K562 (cell line): ENCODE measurements around the gene FUT2. TPM values are rescaled to one million over a fixed set of nuclear protein-coding genes. Genes with fewer than 3 reads are reported as not detected.

Experiments used
- CTBP1 ChIP-seq: fragments of 450-650 bp; IDR thresholded peaks from 2 replicates; pipeline ENCODE4 v1.6.1; 2016; ENCODE audit warnings: borderline replicate concordance
- ELF1 ChIP-seq: fragments of 200-800 bp; sonication (Bioruptor generic); IDR thresholded peaks from 2 replicates; pipeline ENCODE4 v1.6.1; 2016; ENCODE audit warnings: missing genetic modification characterization, missing compliant biosample characterization
- HDAC8 ChIP-seq: fragments of 450-650 bp; IDR thresholded peaks from 2 replicates; pipeline ENCODE4 v1.6.1; 2016; ENCODE audit warnings: mild to moderate bottlenecking, missing genetic modification characterization, moderate library complexity, missing compliant biosample characterization
- KDM2B ChIP-seq: fragments of 250-450 bp; sonication (Bioruptor Pico); IDR thresholded peaks from 2 replicates; pipeline ENCODE4 v1.8.0; 2021; ENCODE audit warnings: mild to moderate bottlenecking, moderate library complexity
- MEF2D ChIP-seq: conservative IDR thresholded peaks from 2 replicates; pipeline ENCODE4 v1.6.1; 2016; ENCODE audit warnings: low read depth, missing genetic modification characterization, missing compliant biosample characterization
- NFE2L1 ChIP-seq: fragments of 450-650 bp; IDR thresholded peaks from 2 replicates; pipeline ENCODE4 v1.6.1; 2016; ENCODE audit warnings: missing genetic modification characterization, low read depth, mild to moderate bottlenecking, missing compliant biosample characterization, moderate library complexity, borderline replicate concordance
- TAF7 ChIP-seq: fragments of 450-650 bp; IDR thresholded peaks from 2 replicates; pipeline ENCODE4 v1.6.1; 2016; ENCODE audit warnings: missing genetic modification characterization, missing compliant biosample characterization
- TFAM ChIP-seq: fragments of 250-450 bp; sonication (Bioruptor Pico); conservative IDR thresholded peaks from 2 replicates; pipeline ENCODE4 v1.5.0; 2021; ENCODE audit warnings: mild to moderate bottlenecking, moderate library complexity
- ZNF282 ChIP-seq: sonication (generic); formaldehyde crosslinking; IDR thresholded peaks from 2 replicates; pipeline ENCODE4 v1.8.1; 2023; ENCODE audit warnings: missing genetic modification reagents
- ZNF780A ChIP-seq: fragments of 250-450 bp; sonication (Bioruptor Pico); IDR thresholded peaks from 2 replicates; pipeline ENCODE4 v1.5.0; 2021; ENCODE audit warnings: mild to moderate bottlenecking
- polyA plus RNA-seq, 8 experiments: library from polyadenylated mRNA; depleted of rRNA in 4 of 8; stranded (reverse) in 5 of 8; unstranded in 3 of 8; fragments of >200 nt; fragmentation: Nextera tagmentation in 2 of 8; fragmentation: Illumina TruSeq in 1 of 8; extraction: Ambion mirVana in 2 of 8; extraction: Trizol in 1 of 8; gene quantifications; 2 replicates each; pipeline versions ENCODE4 v1.2.1 to v1.2.3, GENCODE V29; 2011 to 2014; ENCODE audit warnings: inconsistent platforms in 1 of 8, missing spikeins in 1 of 8
- total RNA-seq, 7 experiments: library from RNA; depleted of rRNA in 6 of 7; stranded (reverse); fragments of >200 nt in 6 of 7; fragmentation: Illumina TruSeq in 2 of 7; extraction: Trizol in 2 of 7; gene quantifications; 2 replicates each; pipeline versions ENCODE4 v1.2.1 to v1.2.3, GENCODE V29; 2011 to 2021; ENCODE audit warnings: low replicate concordance in 1 of 7
- TF ChIP-seq, protein P1 (sequence below): sonication (generic); formaldehyde crosslinking; IDR thresholded peaks from 2 replicates; pipeline ENCODE4 v1.8.0; 2022; ENCODE audit warnings: missing genetic modification reagents, mild to moderate bottlenecking, borderline replicate concordance
- TF ChIP-seq, protein P2 (sequence below): fragments of 250-450 bp; sonication (Bioruptor Pico); IDR thresholded peaks from 2 replicates; pipeline ENCODE4 v1.8.0; 2022; ENCODE audit warnings: moderate library complexity, mild to moderate bottlenecking, inconsistent platforms
- TF ChIP-seq, protein P3 (sequence below): fragments of 150-350 bp; conservative IDR thresholded peaks from 2 replicates; pipeline ENCODE4 v1.6.1; 2014; ENCODE audit warnings: low read length
- TF ChIP-seq, protein P4 (sequence below): IDR thresholded peaks from 3 replicates; pipeline ENCODE4 v1.6.1; 2011; ENCODE audit warnings: borderline replicate concordance, mild to moderate bottlenecking, moderate library complexity; ENCODE audit not compliant: insufficient read length; ENCODE audit errors: extremely low read depth
- TF ChIP-seq, protein P5 (sequence below): fragments of 450-650 bp; IDR thresholded peaks from 2 replicates; pipeline ENCODE4 v1.6.1; 2016; ENCODE audit warnings: antibody characterized with exemption

FUT2 gene
- total and polyA plus RNA-seq, 9 of the 15 experiments (the other 6 are each of a cell fraction or from before 2014, with no cell fraction given) = 0.03 to 0.04 TPM; not detected in 7

DNA sequence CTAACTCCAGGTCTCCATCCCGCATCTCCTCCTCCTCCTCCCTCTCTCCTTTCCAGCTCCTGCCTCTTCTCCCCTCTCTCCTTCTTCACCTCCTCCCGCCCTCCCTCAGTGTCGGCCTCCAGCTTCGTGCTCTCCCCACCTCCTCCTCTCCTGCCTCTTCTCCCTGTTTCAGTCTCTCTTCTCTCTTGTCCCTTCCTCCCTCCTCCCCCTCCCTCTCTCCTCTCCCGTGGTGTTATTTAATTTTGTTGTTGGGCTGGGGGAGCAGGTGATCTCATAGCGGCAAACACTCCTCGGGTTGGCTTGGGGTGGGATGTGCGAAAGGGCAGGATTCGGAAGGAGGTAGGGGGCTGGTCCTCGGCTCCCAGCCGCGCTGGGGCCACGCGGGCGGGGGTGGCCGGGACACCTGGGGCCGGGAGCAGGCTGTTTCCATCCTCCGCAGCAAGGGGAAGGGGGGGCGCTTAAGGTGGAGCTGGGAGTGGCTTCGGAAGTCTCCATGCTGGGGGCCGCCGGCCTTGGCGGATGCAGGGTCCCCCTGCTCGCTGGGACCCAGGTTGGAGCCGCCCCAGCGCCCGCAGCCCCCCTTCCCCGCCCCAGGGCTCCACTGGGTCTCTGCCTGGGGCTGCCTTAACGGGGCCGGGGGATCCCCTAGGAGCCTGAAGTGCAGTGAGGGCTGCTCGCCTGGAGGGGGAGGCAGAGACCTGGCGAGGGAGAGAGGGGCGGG lies 49.6 kb upstream of the FUT2 start, which contains the start of gene CA11 (continued):
- TF ChIP-seq, protein P1, sequence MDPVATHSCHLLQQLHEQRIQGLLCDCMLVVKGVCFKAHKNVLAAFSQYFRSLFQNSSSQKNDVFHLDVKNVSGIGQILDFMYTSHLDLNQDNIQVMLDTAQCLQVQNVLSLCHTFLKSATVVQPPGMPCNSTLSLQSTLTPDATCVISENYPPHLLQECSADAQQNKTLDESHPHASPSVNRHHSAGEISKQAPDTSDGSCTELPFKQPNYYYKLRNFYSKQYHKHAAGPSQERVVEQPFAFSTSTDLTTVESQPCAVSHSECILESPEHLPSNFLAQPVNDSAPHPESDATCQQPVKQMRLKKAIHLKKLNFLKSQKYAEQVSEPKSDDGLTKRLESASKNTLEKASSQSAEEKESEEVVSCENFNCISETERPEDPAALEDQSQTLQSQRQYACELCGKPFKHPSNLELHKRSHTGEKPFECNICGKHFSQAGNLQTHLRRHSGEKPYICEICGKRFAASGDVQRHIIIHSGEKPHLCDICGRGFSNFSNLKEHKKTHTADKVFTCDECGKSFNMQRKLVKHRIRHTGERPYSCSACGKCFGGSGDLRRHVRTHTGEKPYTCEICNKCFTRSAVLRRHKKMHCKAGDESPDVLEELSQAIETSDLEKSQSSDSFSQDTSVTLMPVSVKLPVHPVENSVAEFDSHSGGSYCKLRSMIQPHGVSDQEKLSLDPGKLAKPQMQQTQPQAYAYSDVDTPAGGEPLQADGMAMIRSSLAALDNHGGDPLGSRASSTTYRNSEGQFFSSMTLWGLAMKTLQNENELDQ (CRISPR knock-in tag) = no peak
- TF ChIP-seq NFE2L1 (tag) (no peak), ZNF282 (CRISPR knock-in tag) (no peak), TFAM (CRISPR knock-in tag) (no peak), ZNF780A (CRISPR knock-in tag) (no peak), CTBP1 (peak; percentile 61), TAF7 (tag) (no peak), KDM2B (CRISPR knock-in tag) (no peak), MEF2D (tag) (no peak), HDAC8 (tag) (no peak), ELF1 (tag) (no peak)
- TF ChIP-seq, protein P2, sequence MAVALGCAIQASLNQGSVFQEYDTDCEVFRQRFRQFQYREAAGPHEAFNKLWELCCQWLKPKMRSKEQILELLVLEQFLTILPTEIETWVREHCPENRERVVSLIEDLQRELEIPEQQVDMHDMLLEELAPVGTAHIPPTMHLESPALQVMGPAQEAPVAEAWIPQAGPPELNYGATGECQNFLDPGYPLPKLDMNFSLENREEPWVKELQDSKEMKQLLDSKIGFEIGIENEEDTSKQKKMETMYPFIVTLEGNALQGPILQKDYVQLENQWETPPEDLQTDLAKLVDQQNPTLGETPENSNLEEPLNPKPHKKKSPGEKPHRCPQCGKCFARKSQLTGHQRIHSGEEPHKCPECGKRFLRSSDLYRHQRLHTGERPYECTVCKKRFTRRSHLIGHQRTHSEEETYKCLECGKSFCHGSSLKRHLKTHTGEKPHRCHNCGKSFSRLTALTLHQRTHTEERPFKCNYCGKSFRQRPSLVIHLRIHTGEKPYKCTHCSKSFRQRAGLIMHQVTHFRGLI = no peak
- TF ChIP-seq, protein P3, sequence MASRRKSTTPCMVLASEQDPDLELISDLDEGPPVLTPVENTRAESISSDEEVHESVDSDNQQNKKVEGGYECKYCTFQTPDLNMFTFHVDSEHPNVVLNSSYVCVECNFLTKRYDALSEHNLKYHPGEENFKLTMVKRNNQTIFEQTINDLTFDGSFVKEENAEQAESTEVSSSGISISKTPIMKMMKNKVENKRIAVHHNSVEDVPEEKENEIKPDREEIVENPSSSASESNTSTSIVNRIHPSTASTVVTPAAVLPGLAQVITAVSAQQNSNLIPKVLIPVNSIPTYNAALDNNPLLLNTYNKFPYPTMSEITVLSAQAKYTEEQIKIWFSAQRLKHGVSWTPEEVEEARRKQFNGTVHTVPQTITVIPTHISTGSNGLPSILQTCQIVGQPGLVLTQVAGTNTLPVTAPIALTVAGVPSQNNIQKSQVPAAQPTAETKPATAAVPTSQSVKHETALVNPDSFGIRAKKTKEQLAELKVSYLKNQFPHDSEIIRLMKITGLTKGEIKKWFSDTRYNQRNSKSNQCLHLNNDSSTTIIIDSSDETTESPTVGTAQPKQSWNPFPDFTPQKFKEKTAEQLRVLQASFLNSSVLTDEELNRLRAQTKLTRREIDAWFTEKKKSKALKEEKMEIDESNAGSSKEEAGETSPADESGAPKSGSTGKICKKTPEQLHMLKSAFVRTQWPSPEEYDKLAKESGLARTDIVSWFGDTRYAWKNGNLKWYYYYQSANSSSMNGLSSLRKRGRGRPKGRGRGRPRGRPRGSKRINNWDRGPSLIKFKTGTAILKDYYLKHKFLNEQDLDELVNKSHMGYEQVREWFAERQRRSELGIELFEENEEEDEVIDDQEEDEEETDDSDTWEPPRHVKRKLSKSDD = no peak
- TF ChIP-seq, protein P4, sequence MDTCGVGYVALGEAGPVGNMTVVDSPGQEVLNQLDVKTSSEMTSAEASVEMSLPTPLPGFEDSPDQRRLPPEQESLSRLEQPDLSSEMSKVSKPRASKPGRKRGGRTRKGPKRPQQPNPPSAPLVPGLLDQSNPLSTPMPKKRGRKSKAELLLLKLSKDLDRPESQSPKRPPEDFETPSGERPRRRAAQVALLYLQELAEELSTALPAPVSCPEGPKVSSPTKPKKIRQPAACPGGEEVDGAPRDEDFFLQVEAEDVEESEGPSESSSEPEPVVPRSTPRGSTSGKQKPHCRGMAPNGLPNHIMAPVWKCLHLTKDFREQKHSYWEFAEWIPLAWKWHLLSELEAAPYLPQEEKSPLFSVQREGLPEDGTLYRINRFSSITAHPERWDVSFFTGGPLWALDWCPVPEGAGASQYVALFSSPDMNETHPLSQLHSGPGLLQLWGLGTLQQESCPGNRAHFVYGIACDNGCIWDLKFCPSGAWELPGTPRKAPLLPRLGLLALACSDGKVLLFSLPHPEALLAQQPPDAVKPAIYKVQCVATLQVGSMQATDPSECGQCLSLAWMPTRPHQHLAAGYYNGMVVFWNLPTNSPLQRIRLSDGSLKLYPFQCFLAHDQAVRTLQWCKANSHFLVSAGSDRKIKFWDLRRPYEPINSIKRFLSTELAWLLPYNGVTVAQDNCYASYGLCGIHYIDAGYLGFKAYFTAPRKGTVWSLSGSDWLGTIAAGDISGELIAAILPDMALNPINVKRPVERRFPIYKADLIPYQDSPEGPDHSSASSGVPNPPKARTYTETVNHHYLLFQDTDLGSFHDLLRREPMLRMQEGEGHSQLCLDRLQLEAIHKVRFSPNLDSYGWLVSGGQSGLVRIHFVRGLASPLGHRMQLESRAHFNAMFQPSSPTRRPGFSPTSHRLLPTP = no peak
- TF ChIP-seq, protein P5, sequence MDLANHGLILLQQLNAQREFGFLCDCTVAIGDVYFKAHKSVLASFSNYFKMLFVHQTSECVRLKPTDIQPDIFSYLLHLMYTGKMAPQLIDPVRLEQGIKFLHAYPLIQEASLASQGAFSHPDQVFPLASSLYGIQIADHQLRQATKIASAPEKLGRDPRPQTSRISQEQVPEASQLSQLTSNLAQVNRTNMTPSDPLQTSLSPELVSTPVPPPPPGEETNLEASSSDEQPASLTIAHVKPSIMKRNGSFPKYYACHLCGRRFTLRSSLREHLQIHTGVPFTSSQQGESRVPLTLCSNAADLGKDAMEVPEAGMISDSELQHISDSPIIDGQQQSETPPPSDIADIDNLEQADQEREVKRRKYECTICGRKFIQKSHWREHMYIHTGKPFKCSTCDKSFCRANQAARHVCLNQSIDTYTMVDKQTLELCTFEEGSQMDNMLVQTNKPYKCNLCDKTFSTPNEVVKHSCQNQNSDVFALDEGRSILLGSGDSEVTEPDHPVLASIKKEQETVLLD = peak; percentile 68
